Measurements from ENCODE around the gene B3GAT2. TPM values are rescaled to one million over a fixed set of nuclear protein-coding genes. Genes with fewer than 3 reads are reported as not detected.

The B3GAT2 gene
- total RNA-seq, 5 donors from 2014 or later (not counting 1 experiment from before 2014, with no cell fraction given) = not detected

DNA sequence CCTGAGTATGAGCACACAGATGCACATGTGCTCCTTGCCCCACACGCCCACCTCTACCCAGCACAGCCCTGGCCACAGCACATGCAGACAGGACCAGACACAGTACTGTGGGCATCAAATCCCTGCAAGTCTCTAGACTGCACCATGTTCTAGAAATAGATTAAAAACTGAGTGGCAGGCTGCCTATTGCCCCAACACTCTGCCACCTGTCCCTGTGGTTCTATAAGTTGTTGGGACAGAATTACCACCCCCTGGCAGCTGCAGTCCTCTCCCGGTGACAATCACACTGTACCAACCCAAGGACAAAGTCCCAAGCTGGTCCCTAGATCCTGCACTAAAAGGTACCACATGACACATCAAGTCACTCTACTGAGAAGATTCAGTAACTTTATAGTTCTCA is 70.2 kb downstream of the B3GAT2 start:
- ATAC-seq (replicated peaks in 1 of 4) = no peak
- peaks cover 15% of the 10 kb centered on the region in 2 donors for H3K27me3 Mint-ChIP-seq
- H3K4me3 Mint-ChIP-seq = no peak overlapping the region
- ChIA-PET POLR2A (no interaction called here), CTCF (interaction anchor here (0.9 to 3.3 kb wide), 5 partner anchors 19 to 366 kb away, joined by 3 to 31 read pairs (median 3); no protein-coding TSS in a partner anchor)
- DNase-seq = no peak
- H3K4me1 Mint-ChIP-seq = no peaks in the 10 kb centered on the region
- Histone ChIP-seq H3K4me3 (ENCODE audit: control insufficient read depth in 1 of 2, extremely low read depth in 1 of 2, low read length in 1 of 2) (no peak overlapping the region), H3K27me3 (replicated peaks in 1 of 2; ENCODE audit: control insufficient read depth in 2 of 2, extremely low read depth in 1 of 2, insufficient read depth in 2 of 2, low read length in 1 of 2) (peaks cover 0 to 7% of the 10 kb centered on the region in 2 experiments), H3K4me1 (ENCODE audit: control insufficient read depth in 1 of 2, extremely low read depth in 1 of 2, insufficient read depth in 2 of 2, low read length in 2 of 2) (peaks cover 0 to 2% of the 10 kb centered on the region in 2 experiments), H3K36me3 (ENCODE audit: control insufficient read depth in 2 of 2, extremely low read depth in 1 of 2, insufficient read depth in 1 of 2, low read length in 1 of 2) (no peaks in the 10 kb centered on the region), H3K9me3 (no peaks in the 10 kb centered on the region), H3K27ac (ENCODE audit: low read length) (no peak overlapping the region)
- 83% methylated on average over 2 of the region's 2 CpGs for WGBS (ENCODE audit: insufficient coverage)
- no peak overlapping the region for H3K27ac Mint-ChIP-seq
- H3K9me3 Mint-ChIP-seq = no peaks in the 10 kb centered on the region
- no peaks in the 10 kb centered on the region for H3K36me3 Mint-ChIP-seq

DNA sequence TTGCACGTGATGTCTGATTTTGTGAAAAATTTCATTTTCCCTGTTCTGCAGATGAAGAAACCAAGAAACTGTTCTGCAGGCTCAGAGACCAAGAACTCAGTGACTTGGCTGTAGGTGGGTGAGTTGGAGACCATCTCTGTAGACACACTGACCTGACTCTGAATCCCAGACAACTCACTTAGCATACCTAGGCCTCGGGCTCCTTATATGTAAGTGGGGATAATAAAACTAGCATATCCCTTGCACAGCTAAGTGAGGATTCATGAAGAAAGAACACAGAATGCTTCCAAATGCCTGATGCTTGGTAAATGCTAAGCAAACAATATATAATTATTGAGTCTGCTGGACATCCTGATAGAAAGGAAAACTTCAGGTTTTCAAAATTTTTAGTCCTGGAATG is 70.8 kb downstream of the B3GAT2 start:
- Histone ChIP-seq H3K27ac (ENCODE audit: low read length) (no peak overlapping the region), H3K36me3 (ENCODE audit: control insufficient read depth in 2 of 2, extremely low read depth in 1 of 2, insufficient read depth in 1 of 2, low read length in 1 of 2) (no peaks in the 10 kb centered on the region), H3K27me3 (replicated peaks in 1 of 2; ENCODE audit: control insufficient read depth in 2 of 2, extremely low read depth in 1 of 2, insufficient read depth in 2 of 2, low read length in 1 of 2) (peaks cover 0 to 10% of the 10 kb centered on the region in 2 experiments), H3K9me3 (no peaks in the 10 kb centered on the region), H3K4me1 (ENCODE audit: control insufficient read depth in 1 of 2, extremely low read depth in 1 of 2, insufficient read depth in 2 of 2, low read length in 2 of 2) (peaks cover 0 to 2% of the 10 kb centered on the region in 2 experiments), H3K4me3 (ENCODE audit: control insufficient read depth in 1 of 2, extremely low read depth in 1 of 2, low read length in 1 of 2) (no peak overlapping the region)
- no peak overlapping the region for H3K4me3 Mint-ChIP-seq
- no peaks in the 10 kb centered on the region for H3K4me1 Mint-ChIP-seq
- CTCF ChIA-PET = interaction anchor here (1.4 to 3.3 kb wide), 3 partner anchors 175 to 178 kb away, joined by 3 to 31 read pairs (median 9); no protein-coding TSS in a partner anchor
- POLR2A ChIA-PET = no interaction called here
- H3K27me3 Mint-ChIP-seq = peaks cover 19 to 20% of the 10 kb centered on the region in 2 donors
- no peaks in the 10 kb centered on the region for H3K36me3 Mint-ChIP-seq
- H3K27ac Mint-ChIP-seq = no peak overlapping the region
- ATAC-seq (replicated peaks in 1 of 4) (no peak), DNase-seq (no peak)
- H3K9me3 Mint-ChIP-seq = no peaks in the 10 kb centered on the region
- 100% methylated on average over 1 of the region's 2 CpGs for WGBS (ENCODE audit: insufficient coverage)

DNA sequence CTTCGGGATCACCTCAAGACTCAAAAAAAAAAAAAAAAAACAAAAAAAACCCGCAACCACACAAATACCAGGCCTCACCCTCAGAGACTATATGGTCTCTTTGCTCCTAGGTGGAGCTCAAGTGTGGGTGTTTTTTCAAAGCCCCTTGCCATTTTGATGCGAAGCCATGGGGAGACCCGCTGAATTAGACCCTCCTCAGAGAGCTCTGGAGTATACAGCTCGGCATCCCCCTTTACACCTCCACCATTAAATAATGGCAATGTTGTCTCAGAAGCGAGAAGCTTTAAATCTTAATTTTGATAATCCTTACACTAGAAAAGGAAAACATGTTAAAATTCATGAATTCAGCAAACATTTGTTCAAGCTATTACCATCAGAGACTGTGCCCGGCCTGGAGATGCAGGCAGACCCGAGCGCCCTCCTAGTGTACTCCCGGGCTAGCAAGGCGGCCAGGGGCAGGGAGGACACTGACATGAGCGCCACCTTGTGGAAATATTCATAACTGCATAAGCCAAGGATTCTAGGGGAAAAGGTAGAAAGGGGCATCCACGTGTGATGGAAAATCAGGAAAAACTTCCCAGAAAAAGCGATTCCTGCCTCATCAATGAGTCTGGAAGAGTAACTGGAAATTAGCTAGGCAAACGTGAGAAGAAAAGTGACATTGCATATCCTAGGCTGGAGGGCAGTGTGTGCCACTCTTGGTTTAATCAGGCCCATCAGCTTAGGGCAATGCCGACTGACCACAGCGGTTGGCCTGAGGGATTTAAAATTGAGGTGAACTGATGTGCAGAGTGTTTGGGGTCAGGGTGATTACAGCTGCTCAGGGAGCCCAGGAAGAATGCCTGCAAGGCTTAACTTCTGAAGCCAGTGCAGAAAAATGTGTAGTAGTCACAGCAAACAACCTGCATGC is 72.5 kb downstream of the B3GAT2 start:
- no peaks in the 10 kb centered on the region for H3K36me3 Mint-ChIP-seq
- H3K4me3 Mint-ChIP-seq = no peak overlapping the region
- Histone ChIP-seq H3K9me3 (no peaks in the 10 kb centered on the region), H3K4me3 (ENCODE audit: control insufficient read depth in 1 of 2, extremely low read depth in 1 of 2, low read length in 1 of 2) (no peak overlapping the region), H3K27me3 (replicated peaks in 1 of 2; ENCODE audit: control insufficient read depth in 2 of 2, extremely low read depth in 1 of 2, insufficient read depth in 2 of 2, low read length in 1 of 2) (peaks cover 0 to 15% of the 10 kb centered on the region in 2 experiments), H3K36me3 (ENCODE audit: control insufficient read depth in 2 of 2, extremely low read depth in 1 of 2, insufficient read depth in 1 of 2, low read length in 1 of 2) (no peaks in the 10 kb centered on the region), H3K4me1 (ENCODE audit: control insufficient read depth in 1 of 2, extremely low read depth in 1 of 2, insufficient read depth in 2 of 2, low read length in 2 of 2) (peaks cover 0 to 2% of the 10 kb centered on the region in 2 experiments), H3K27ac (ENCODE audit: low read length) (no peak overlapping the region)
- 33% methylated on average over 11 of the region's 17 CpGs for WGBS (ENCODE audit: insufficient coverage)
- DNase-seq = peak in 33 of 35 experiments; percentile 10 to 73 (median 36)
- ChIA-PET CTCF (interaction anchor here (0.6 to 3.3 kb wide), 32 partner anchors 11 to 1874 kb away, joined by 3 to 46 read pairs (median 4); no protein-coding TSS in a partner anchor), POLR2A (interaction anchor here (0.5 to 0.6 kb wide), 2 partner anchors 36 to 501 kb away, joined by 3 to 7 read pairs; no protein-coding TSS in a partner anchor)
- H3K9me3 Mint-ChIP-seq = no peaks in the 10 kb centered on the region
- H3K27ac Mint-ChIP-seq = no peak overlapping the region
- ATAC-seq (replicated peaks in 1 of 4) = peak; percentile 71 to 76 (median 74)
- H3K4me1 Mint-ChIP-seq = no peaks in the 10 kb centered on the region
- H3K27me3 Mint-ChIP-seq = peaks cover 22 to 28% of the 10 kb centered on the region in 2 donors

DNA sequence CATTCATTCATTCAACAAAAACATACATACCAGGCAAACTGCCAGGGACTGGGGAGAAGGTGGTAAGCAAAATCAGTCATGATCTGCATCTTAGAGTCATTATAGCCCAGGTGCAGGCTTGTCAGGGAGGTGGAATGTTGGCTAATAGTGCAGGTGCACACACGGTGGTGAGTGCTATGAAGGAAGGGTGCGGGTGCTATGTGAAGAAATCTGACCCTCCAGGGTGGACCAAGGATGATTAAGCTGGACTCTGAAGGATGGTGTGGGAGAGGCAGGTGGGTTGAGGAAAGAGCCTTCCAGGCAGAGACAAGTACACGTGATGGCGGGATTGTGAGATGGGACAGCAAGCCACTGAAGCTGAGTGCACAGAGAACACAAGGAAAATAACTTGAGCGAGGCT is 77.4 kb downstream of the B3GAT2 start:
- Histone ChIP-seq H3K4me3 (ENCODE audit: control insufficient read depth in 1 of 2, extremely low read depth in 1 of 2, low read length in 1 of 2) (no peak overlapping the region), H3K9me3 (no peaks in the 10 kb centered on the region), H3K27ac (ENCODE audit: low read length) (no peak overlapping the region), H3K4me1 (ENCODE audit: control insufficient read depth in 1 of 2, extremely low read depth in 1 of 2, insufficient read depth in 2 of 2, low read length in 2 of 2) (peaks cover 0 to 2% of the 10 kb centered on the region in 2 experiments), H3K36me3 (ENCODE audit: control insufficient read depth in 2 of 2, extremely low read depth in 1 of 2, insufficient read depth in 1 of 2, low read length in 1 of 2) (no peaks in the 10 kb centered on the region), H3K27me3 (replicated peaks in 1 of 2; ENCODE audit: control insufficient read depth in 2 of 2, extremely low read depth in 1 of 2, insufficient read depth in 2 of 2, low read length in 1 of 2) (peaks cover 0 to 10% of the 10 kb centered on the region in 2 experiments)
- peaks cover 0 to 4% (median 0%) of the 10 kb centered on the region in 3 donors for H3K9me3 Mint-ChIP-seq
- WGBS (ENCODE audit: insufficient coverage) = 85% methylated on average over 5 of the region's 5 CpGs
- peaks cover 29 to 36% of the 10 kb centered on the region in 2 donors for H3K27me3 Mint-ChIP-seq
- ChIA-PET CTCF (interaction anchor here (0.6 to 2.3 kb wide), 5 partner anchors 12 to 359 kb away, joined by 3 to 9 read pairs (median 6); no protein-coding TSS in a partner anchor), POLR2A (interaction anchor here in 1 of 2 donors (0.6 kb wide), 1 partner anchor 9 kb away, joined by 3 read pairs; no protein-coding TSS in a partner anchor)
- H3K4me3 Mint-ChIP-seq = no peak overlapping the region
- no peaks in the 10 kb centered on the region for H3K36me3 Mint-ChIP-seq
- H3K27ac Mint-ChIP-seq = no peak overlapping the region
- H3K4me1 Mint-ChIP-seq = no peaks in the 10 kb centered on the region
- no peak for ATAC-seq (replicated peaks in 1 of 4)
- no peak for DNase-seq

DNA sequence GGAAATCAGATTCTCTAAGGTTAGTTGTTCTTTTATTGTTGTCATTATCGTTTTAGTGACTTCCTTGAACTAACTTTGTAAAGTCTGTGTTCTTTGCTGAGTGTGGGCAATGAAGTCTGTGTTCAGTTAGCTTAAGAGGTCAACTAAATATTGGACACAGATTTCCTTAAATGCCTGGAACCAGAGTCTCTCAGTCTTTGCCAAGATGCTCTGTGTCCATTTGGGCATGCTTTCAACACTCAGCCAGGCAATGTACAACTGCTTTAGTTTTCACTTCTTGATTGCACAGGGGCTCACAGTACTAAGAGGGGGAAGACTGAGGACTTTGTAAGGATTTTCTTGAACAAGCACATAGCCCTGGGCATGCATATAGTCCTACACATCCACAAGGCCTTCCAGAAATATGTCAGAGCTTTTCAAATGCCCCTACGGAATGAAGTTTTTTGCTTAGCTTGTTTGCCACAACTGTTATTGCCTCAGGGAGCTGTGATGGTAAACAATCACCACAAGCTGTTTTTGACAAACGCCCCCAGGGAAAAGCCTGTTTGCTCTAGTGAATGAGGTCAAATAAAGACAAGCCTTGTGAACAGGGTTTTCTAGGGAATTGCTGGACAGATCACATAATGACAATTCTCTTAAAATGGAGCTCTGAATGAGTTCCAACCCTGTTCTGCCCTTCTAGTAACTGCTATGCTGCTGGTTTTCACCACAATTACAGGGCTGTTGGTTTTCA is 82.5 kb downstream of the B3GAT2 start:
- POLR2A ChIA-PET = no interaction called here
- no peaks in the 10 kb centered on the region for H3K36me3 ChIP-seq (ENCODE audit: control insufficient read depth in 2 of 2, extremely low read depth in 1 of 2, insufficient read depth in 1 of 2, low read length in 1 of 2)
- Mint-ChIP-seq H3K27me3 (peaks cover 17 to 19% of the 10 kb centered on the region in 2 donors), H3K36me3 (no peaks in the 10 kb centered on the region), H3K4me3 (no peak overlapping the region), H3K27ac (no peak overlapping the region), H3K4me1 (no peaks in the 10 kb centered on the region), H3K9me3 (peaks cover 6 to 26% (median 10%) of the 10 kb centered on the region in 3 donors)
- no peak overlapping the region for H3K27ac ChIP-seq (ENCODE audit: low read length)
- 60% methylated on average over 2 of the region's 3 CpGs for WGBS (ENCODE audit: insufficient coverage)
- H3K4me1 ChIP-seq (ENCODE audit: control insufficient read depth in 1 of 2, extremely low read depth in 1 of 2, insufficient read depth in 2 of 2, low read length in 2 of 2) = no peaks in the 10 kb centered on the region
- DNase-seq (no peak), ATAC-seq (replicated peaks in 1 of 4) (no peak)
- H3K27me3 ChIP-seq (replicated peaks in 1 of 2; ENCODE audit: control insufficient read depth in 2 of 2, extremely low read depth in 1 of 2, insufficient read depth in 2 of 2, low read length in 1 of 2) = no peaks in the 10 kb centered on the region
- no peak overlapping the region for H3K4me3 ChIP-seq (ENCODE audit: control insufficient read depth in 1 of 2, extremely low read depth in 1 of 2, low read length in 1 of 2)
- H3K9me3 ChIP-seq = peaks cover 4% of the 10 kb centered on the region
- CTCF ChIA-PET = interaction anchor here in 1 of 2 donors (0.5 to 0.7 kb wide), 2 partner anchors 50 to 81 kb away, joined by 4 read pairs; no protein-coding TSS in a partner anchor

DNA sequence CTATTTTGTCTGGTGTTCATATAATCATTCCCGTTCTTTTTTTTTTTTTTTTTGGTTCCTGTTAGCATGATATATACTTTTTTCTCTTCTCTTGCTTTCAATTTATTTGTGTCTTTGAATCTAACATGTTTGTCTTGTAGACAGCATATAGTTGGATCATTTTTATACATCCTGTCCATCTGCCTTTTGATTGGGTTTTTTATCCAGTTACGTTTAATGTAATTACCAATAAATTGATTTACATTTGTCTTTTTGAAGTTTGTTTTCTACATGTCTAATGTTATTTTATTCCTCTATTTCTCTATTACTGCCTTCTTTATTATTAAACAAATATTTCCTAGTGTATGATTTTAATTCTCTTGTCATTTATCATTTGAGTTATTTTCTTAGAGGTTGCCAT is 84.4 kb downstream of the B3GAT2 start:
- no peak overlapping the region for H3K27ac Mint-ChIP-seq
- no peak for ATAC-seq (replicated peaks in 1 of 4)
- Histone ChIP-seq H3K4me1 (ENCODE audit: control insufficient read depth in 1 of 2, extremely low read depth in 1 of 2, insufficient read depth in 2 of 2, low read length in 2 of 2) (no peaks in the 10 kb centered on the region), H3K27me3 (replicated peaks in 1 of 2; ENCODE audit: control insufficient read depth in 2 of 2, extremely low read depth in 1 of 2, insufficient read depth in 2 of 2, low read length in 1 of 2) (no peaks in the 10 kb centered on the region), H3K4me3 (ENCODE audit: control insufficient read depth in 1 of 2, extremely low read depth in 1 of 2, low read length in 1 of 2) (no peak overlapping the region), H3K36me3 (ENCODE audit: control insufficient read depth in 2 of 2, extremely low read depth in 1 of 2, insufficient read depth in 1 of 2, low read length in 1 of 2) (no peaks in the 10 kb centered on the region), H3K9me3 (peaks cover 4% of the 10 kb centered on the region), H3K27ac (ENCODE audit: low read length) (no peak overlapping the region)
- H3K36me3 Mint-ChIP-seq = no peaks in the 10 kb centered on the region
- H3K4me3 Mint-ChIP-seq = no peak overlapping the region
- H3K9me3 Mint-ChIP-seq = peaks cover 6 to 23% (median 10%) of the 10 kb centered on the region in 3 donors
- no CpG with 5 or more reads among the region's 2 CpGs for whole genome bisulfite sequencing (ENCODE audit: insufficient coverage)
- DNase-seq = no peak
- CTCF ChIA-PET = no interaction called here
- H3K27me3 Mint-ChIP-seq = peaks cover 11 to 19% of the 10 kb centered on the region in 2 donors
- POLR2A ChIA-PET = interaction anchor here in 1 of 2 donors (0.6 kb wide), 1 partner anchor 187 kb away, joined by 4 read pairs; no protein-coding TSS in a partner anchor
- no peaks in the 10 kb centered on the region for H3K4me1 Mint-ChIP-seq

All from T-cell (primary cell).